IMR-90 (cell line): Measurements from ENCODE around the gene DCLK1. TPM values are rescaled to one million over a fixed set of nuclear protein-coding genes. Genes with fewer than 3 reads are reported as not detected.

Experiments
- ATAC-seq: fragments of 200-7000 bp; cut with Tn5 transposase; 2 replicates; pipeline ENCODE4 v1.9.1; 2020; ENCODE audit warnings: low read depth, mild to moderate bottlenecking, moderate library complexity
- BruUV-seq: library from RNA; stranded (reverse); fragments of 400-500 nt; replicated peaks from 2 replicates; lab custom pipeline; 2021; lab: Mats Ljungman, UMichigan
- CTCF ChIA-PET: fragments of 300-600 bp; formaldehyde crosslinking; extraction: SDS; loops from one replicate; lab custom pipeline; 2021; ENCODE audit warnings: antibody characterized with exemption; lab: Yijun Ruan, JAX
- POLR2A ChIA-PET: fragments of 300-600 bp; sonication (Branson Sonifier 250); formaldehyde crosslinking; loops from one replicate; lab custom pipeline; 2022; ENCODE audit warnings: antibody characterized with exemption; ENCODE audit not compliant: unreplicated experiment; lab: Charles Lee
- DNase-seq: peaks from one replicate; pipeline ENCODE4 v3.0.0; 2013
- H2AFZ ChIP-seq: replicated peaks from 2 replicates; pipeline ENCODE3; 2013; ENCODE audit warnings: low read length, mild to moderate bottlenecking; ENCODE audit not compliant: poor library complexity
- H2AK5ac ChIP-seq: 2 replicates; pipeline ENCODE4 v1.6.1; 2013; ENCODE audit warnings: low read depth, low read length, inconsistent platforms
- H2AK9ac ChIP-seq: replicated peaks from 2 replicates; pipeline ENCODE3; 2013; ENCODE audit warnings: mild to moderate bottlenecking, low read depth, low read length, moderate library complexity; ENCODE audit not compliant: poor library complexity
- H2BK120ac ChIP-seq: 2 replicates; pipeline ENCODE4 v1.6.1; 2013; ENCODE audit warnings: low read depth, low read length, inconsistent platforms
- H2BK15ac ChIP-seq: 3 replicates; pipeline ENCODE4 v1.6.1; 2013; ENCODE audit warnings: low read depth, low read length, inconsistent platforms
- H2BK20ac ChIP-seq: 2 replicates; pipeline ENCODE4 v1.6.1; 2013; ENCODE audit warnings: low read depth, mild to moderate bottlenecking, inconsistent platforms, low read length, moderate library complexity
- H2BK5ac ChIP-seq: 2 replicates; pipeline ENCODE4 v1.6.1; 2013; ENCODE audit warnings: mild to moderate bottlenecking, low read depth, low read length, inconsistent platforms; ENCODE audit not compliant: poor library complexity, severe bottlenecking
- H3K14ac ChIP-seq: replicated peaks from 2 replicates; pipeline ENCODE4 v1.6.1; 2013; ENCODE audit warnings: low read depth, low read length, inconsistent platforms
- H3K18ac ChIP-seq: 2 replicates; pipeline ENCODE4 v1.6.1; 2013; ENCODE audit warnings: low read depth, low read length, control low read depth
- H3K23ac ChIP-seq: 2 replicates; pipeline ENCODE4 v1.6.1; 2013; ENCODE audit warnings: low read depth, low read length, inconsistent platforms
- H3K27ac ChIP-seq: 2 replicates; pipeline ENCODE4 v1.5.1; 2013; ENCODE audit warnings: mild to moderate bottlenecking, control low read depth, low read length; ENCODE audit not compliant: insufficient read depth
- H3K27me3 ChIP-seq: 2 replicates; pipeline ENCODE4 v1.6.1; 2013; ENCODE audit warnings: low read length; ENCODE audit not compliant: control insufficient read depth, insufficient read depth
- H3K36me3 ChIP-seq: 2 replicates; pipeline ENCODE4 v1.6.1; 2013; ENCODE audit warnings: low read length, mixed read lengths; ENCODE audit not compliant: control insufficient read depth, insufficient read depth
- H3K4ac ChIP-seq: 2 replicates; pipeline ENCODE4 v1.6.1; 2013; ENCODE audit warnings: low read depth, low read length, inconsistent platforms
- H3K4me1 ChIP-seq: 2 replicates; pipeline ENCODE4 v1.6.1; 2013; ENCODE audit warnings: low read length, mixed read lengths; ENCODE audit not compliant: control insufficient read depth, insufficient read depth
- H3K4me2 ChIP-seq: 2 replicates; pipeline ENCODE4 v1.6.1; 2013; ENCODE audit warnings: low read depth, mild to moderate bottlenecking, control low read depth, low read length, moderate library complexity
- H3K4me3 ChIP-seq: 2 replicates; pipeline ENCODE4 v1.5.1; 2013; ENCODE audit warnings: low read depth, mild to moderate bottlenecking, control low read depth, low read length, moderate library complexity; ENCODE audit not compliant: insufficient read depth
- H3K56ac ChIP-seq: 2 replicates; pipeline ENCODE4 v1.6.1; 2013; ENCODE audit warnings: low read length, inconsistent platforms; ENCODE audit not compliant: insufficient read depth; ENCODE audit errors: extremely low read depth
- H3K79me1 ChIP-seq, 2 experiments: 2 replicates each; pipeline ENCODE4 v1.6.1; 2013; ENCODE audit warnings: low read length in 2 of 2, inconsistent platforms in 1 of 2, low read depth in 1 of 2
- H3K9ac ChIP-seq: 2 replicates; pipeline ENCODE4 v1.6.1; 2013; ENCODE audit warnings: low read depth, low read length, control low read depth
- H3K9me1 ChIP-seq: 2 replicates; pipeline ENCODE4 v1.6.1; 2013; ENCODE audit warnings: low read length, inconsistent platforms; ENCODE audit not compliant: insufficient read depth
- H3K9me3 ChIP-seq: 2 replicates; pipeline ENCODE4 v1.6.1; 2013; ENCODE audit warnings: low read length; ENCODE audit not compliant: control insufficient read depth, insufficient read depth
- H4K20me1 ChIP-seq: 2 replicates; pipeline ENCODE4 v1.6.1; 2013; ENCODE audit warnings: low read length, inconsistent platforms; ENCODE audit not compliant: insufficient read depth
- H4K5ac ChIP-seq: 2 replicates; pipeline ENCODE4 v1.6.1; 2013; ENCODE audit warnings: mild to moderate bottlenecking, low read depth, low read length, control low read depth
- H4K8ac ChIP-seq, 2 experiments: 2 replicates each; pipeline ENCODE4 v1.6.1; 2013; ENCODE audit warnings: low read depth in 2 of 2, low read length in 2 of 2, control low read depth in 1 of 2, inconsistent platforms in 1 of 2
- H4K91ac ChIP-seq: 2 replicates; pipeline ENCODE4 v1.6.1; 2013; ENCODE audit warnings: low read depth, low read length, inconsistent platforms; ENCODE audit not compliant: insufficient read depth
- BHLHE40 ChIP-seq: fragments of 150-350 bp; IDR thresholded peaks from 2 replicates; pipeline ENCODE4 v1.6.1; 2016; ENCODE audit warnings: mild to moderate bottlenecking, low read depth, low read length
- CTCF ChIP-seq: conservative IDR thresholded peaks from 2 replicates; pipeline ENCODE4 v1.5.1; 2012; ENCODE audit warnings: mild to moderate bottlenecking, low read depth, low read length, improper control_type of control experiment
- ELK1 ChIP-seq: fragments of 150-350 bp; IDR thresholded peaks from 2 replicates; pipeline ENCODE4 v1.6.1; 2016; ENCODE audit warnings: low read depth, mild to moderate bottlenecking, low read length, moderate library complexity, borderline replicate concordance
- MAZ ChIP-seq: IDR thresholded peaks from 2 replicates; pipeline ENCODE4 v1.6.1; 2012; ENCODE audit warnings: low read depth, mild to moderate bottlenecking, low read length, improper control_type of control experiment, moderate library complexity, borderline replicate concordance
- NFE2L2 ChIP-seq: fragments of 150-350 bp; IDR thresholded peaks from 2 replicates; pipeline ENCODE4 v1.6.1; 2016; ENCODE audit warnings: low read depth, mild to moderate bottlenecking, low read length
- POLR2A ChIP-seq: IDR thresholded peaks from 2 replicates; pipeline ENCODE4 v1.6.1; 2012; ENCODE audit warnings: mild to moderate bottlenecking, low read depth, low read length
- RCOR1 ChIP-seq: IDR thresholded peaks from 2 replicates; pipeline ENCODE4 v1.6.1; 2012; ENCODE audit warnings: mild to moderate bottlenecking, low read length, improper control_type of control experiment; ENCODE audit not compliant: insufficient replicate concordance
- RFX5 ChIP-seq: IDR thresholded peaks from 2 replicates; pipeline ENCODE4 v1.8.0; 2012; ENCODE audit warnings: low read depth, mild to moderate bottlenecking, low read length, moderate library complexity
- USF2 ChIP-seq: fragments of 150-350 bp; IDR thresholded peaks from 2 replicates; pipeline ENCODE4 v1.6.1; 2017; ENCODE audit warnings: mild to moderate bottlenecking, antibody characterized with exemption, low read length, low read depth
- WGBS, 2 experiments: methylation state at CpG; one replicate each; pipeline versions ENCODE4 v1.1.5 to v1.1.7; 2013; ENCODE audit warnings: missing lambda C conversion rate in 2 of 2; ENCODE audit not compliant: insufficient read length in 1 of 2; ENCODE audit errors: extremely low coverage in 2 of 2; 5-methylcytosine and 5-hydroxymethylcytosine counted together
- dilution Hi-C: fragments of 300-500 bp; cut with HindIII; formaldehyde crosslinking; loops from one replicate; pipeline ENCODE4 v1.14.3; 2018; ENCODE audit warnings: low sequenced_read_pairs; ENCODE audit not compliant: unreplicated experiment
- in situ Hi-C: fragments of 300-500 bp; cut with MboI; formaldehyde crosslinking; loops from 3 replicates; pipeline ENCODE4 v1.14.3; 2019; ENCODE audit warnings: low sequenced_read_pairs, inconsistent platforms, mixed read lengths
- intact Hi-C: fragments of 100-400 bp; cut with micrococcal nuclease; formaldehyde crosslinking; loops from 2 replicates; pipeline ENCODE4 v1.10.0; 2022
- polyA plus RNA-seq, 3 experiments: library from polyadenylated mRNA; depleted of rRNA; stranded (reverse); fragments of >200 nt; gene quantifications; 2 replicates each; pipeline ENCODE4 v1.2.3, GENCODE V29; 2012; ENCODE audit warnings: low replicate concordance in 1 of 3
- total RNA-seq: library from RNA; depleted of rRNA; stranded (reverse); fragments of >200 nt; gene quantifications from 2 replicates; pipeline ENCODE4 v1.2.3, GENCODE V29; 2012

The DCLK1 gene
- total and polyA plus RNA-seq, 2 of the 4 experiments (the other 2 are of a cell fraction), result under 0.01 to 0.02 TPM

- Histone ChIP-seq H3K9me3 (no peaks in the 10 kb centered on the region), H2AFZ (no peak overlapping the region), H3K4me2 (no peak overlapping the region), H4K91ac (no peak overlapping the region), H2BK15ac (no peak overlapping the region), H2AK5ac (no peak overlapping the region), H3K9me1 (no peaks in the 10 kb centered on the region), H2BK5ac (no peak overlapping the region), H3K56ac (no peak overlapping the region), H4K20me1 (no peaks in the 10 kb centered on the region), H3K27ac (no peak overlapping the region), H2BK120ac (no peak overlapping the region), H3K79me1 (no peaks in the 10 kb centered on the region), H2AK9ac (no peak overlapping the region), H3K18ac (no peak overlapping the region), H3K4ac (no peak overlapping the region), H2BK20ac (no peak overlapping the region), H3K27me3 (no peaks in the 10 kb centered on the region), H3K4me3 (no peak overlapping the region), H4K8ac (no peak overlapping the region), H3K14ac (no peak overlapping the region), H3K9ac (no peak overlapping the region), H3K36me3 (no peaks in the 10 kb centered on the region), H3K4me1 (no peaks in the 10 kb centered on the region), H3K23ac (no peak overlapping the region), H4K5ac (no peak overlapping the region)
- no CpG with 5 or more reads among the region's 3 CpGs for WGBS, 2 experiments
- ATAC-seq, result no peak
- BruUV-seq, result no TSS peak
- CTCF ChIA-PET, result interaction anchor here (0.7 kb wide), 1 partner anchor 95 kb away, joined by 3 read pairs; no protein-coding TSS in a partner anchor
- intact Hi-C loops, result no loop called here
- DNase-seq, result no peak
- dilution Hi-C loops, result no loop called here
- in situ Hi-C loops, result no loop called here
- no peak for TF ChIP-seq RFX5
- TF ChIP-seq RCOR1, result no peak
- no peak for TF ChIP-seq NFE2L2
- TF ChIP-seq USF2, result no peak
- TF ChIP-seq MAZ, result no peak
- TF ChIP-seq BHLHE40, result no peak
- TF ChIP-seq POLR2A, result no peak
- TF ChIP-seq CTCF, result no peak
- TF ChIP-seq ELK1, result no peak
- POLR2A ChIA-PET, result no interaction called here
These were observed 63.3 kb downstream of the DCLK1 start for GRCh38 chr13:36067746-36068381.
